ENCODE measurements around the gene STXBP1. TPM values are rescaled to one million over a fixed set of nuclear protein-coding genes. Genes with fewer than 3 reads are reported as not detected.

The STXBP1 gene
- total and polyA plus RNA-seq, 12 donors = 14.4 to 59.2 (median 46.4) TPM

GRCh38 chr9:127692071-127692470 is 80.0 kb downstream of the STXBP1 start:
- DNase-seq (no peak), ATAC-seq (no peak)
- Histone ChIP-seq H3K4me3 (no peak overlapping the region), H3K27me3 (no peaks in the 10 kb centered on the region), H3K27ac (no peak overlapping the region), H3K4me1 (no peaks in the 10 kb centered on the region), H3K9me3 (no peaks in the 10 kb centered on the region), H3K36me3 (peaks cover 0 to 70% (median 30%) of the 10 kb centered on the region in 9 donors)
- TF ChIP-seq CTCF (IDR thresholded peaks at IDR 0.05) = no peak
- intact Hi-C loops (cut with DNase I) = loop anchor here in 1 of 10 donors (10.0 kb wide), 1 partner anchor 197 kb away; no protein-coding TSS in a partner anchor
- WGBS, 2 donors = 89 to 90% methylated on average over 20 of the region's 20 CpGs

DNA sequence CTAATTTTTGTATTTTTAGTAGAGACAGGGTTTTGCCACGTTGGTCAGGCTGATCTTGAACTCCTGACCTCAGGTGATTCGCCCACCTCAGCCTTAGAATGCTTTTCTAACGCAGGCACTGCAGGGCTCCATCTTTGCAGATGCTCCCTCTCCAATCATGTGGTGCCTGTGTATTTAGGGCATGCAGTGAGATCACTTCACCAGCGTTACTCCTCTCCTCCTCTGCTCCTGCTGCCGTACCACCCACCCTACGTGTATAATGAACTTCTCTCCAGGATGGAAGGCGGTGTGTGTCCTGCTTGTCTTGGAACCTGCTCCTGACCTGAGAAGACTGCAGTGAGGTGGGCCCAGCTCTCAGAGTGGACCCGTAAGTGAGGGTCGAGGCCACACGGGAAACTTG is 81.1 kb downstream of the STXBP1 start:
- no peaks in the 10 kb centered on the region for H3K27me3 ChIP-seq
- DNase-seq (no peak), ATAC-seq (no peak)
- no peak overlapping the region for H3K4me3 ChIP-seq
- no peak overlapping the region for H3K27ac ChIP-seq
- intact Hi-C loops (cut with DNase I) = loop anchor here in 1 of 10 donors (10.0 kb wide), 1 partner anchor 198 kb away; no protein-coding TSS in a partner anchor
- H3K4me1 ChIP-seq = no peaks in the 10 kb centered on the region
- peaks cover 0 to 59% (median 23%) of the 10 kb centered on the region in 9 donors for H3K36me3 ChIP-seq
- no peak for TF ChIP-seq CTCF (IDR thresholded peaks at IDR 0.05)
- WGBS, 2 donors = 89 to 92% methylated on average over 10 of the region's 10 CpGs
- no peaks in the 10 kb centered on the region for H3K9me3 ChIP-seq

DNA sequence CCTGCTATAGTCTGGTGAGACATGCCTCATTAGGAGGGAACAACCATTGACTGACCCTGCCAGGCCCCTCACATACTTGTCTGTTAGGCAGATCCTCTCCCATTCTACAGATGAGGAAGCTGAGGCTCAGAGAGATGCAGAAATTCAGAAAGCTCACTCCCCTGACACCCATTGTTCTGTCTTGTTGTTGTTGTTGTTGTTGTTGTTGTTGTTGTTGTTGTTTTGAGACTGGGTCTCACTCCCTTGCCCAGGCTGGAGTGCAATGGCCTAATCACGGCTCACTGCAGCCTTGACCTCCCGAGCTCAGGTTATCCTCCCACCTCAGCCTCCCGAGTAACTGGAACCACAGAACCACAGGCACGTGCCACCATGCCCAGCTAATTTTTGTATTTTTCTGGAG is 81.6 kb downstream of the STXBP1 start:
- ATAC-seq = no peak
- peaks cover 0 to 4% (median 0%) of the 10 kb centered on the region in 9 donors for H3K4me1 ChIP-seq
- DNase-seq = no peak
- peaks cover 0 to 54% (median 17%) of the 10 kb centered on the region in 9 donors for H3K36me3 ChIP-seq
- WGBS, 2 donors = 90 to 95% methylated on average over 4 of the region's 4 CpGs
- no peaks in the 10 kb centered on the region for H3K9me3 ChIP-seq
- TF ChIP-seq CTCF (IDR thresholded peaks at IDR 0.05) = no peak
- H3K4me3 ChIP-seq = no peak overlapping the region
- no peak overlapping the region for H3K27ac ChIP-seq
- no peaks in the 10 kb centered on the region for H3K27me3 ChIP-seq
- intact Hi-C loops (cut with DNase I) = loop anchor here in 1 of 10 donors (10.0 kb wide), 1 partner anchor 199 kb away; no protein-coding TSS in a partner anchor

DNA sequence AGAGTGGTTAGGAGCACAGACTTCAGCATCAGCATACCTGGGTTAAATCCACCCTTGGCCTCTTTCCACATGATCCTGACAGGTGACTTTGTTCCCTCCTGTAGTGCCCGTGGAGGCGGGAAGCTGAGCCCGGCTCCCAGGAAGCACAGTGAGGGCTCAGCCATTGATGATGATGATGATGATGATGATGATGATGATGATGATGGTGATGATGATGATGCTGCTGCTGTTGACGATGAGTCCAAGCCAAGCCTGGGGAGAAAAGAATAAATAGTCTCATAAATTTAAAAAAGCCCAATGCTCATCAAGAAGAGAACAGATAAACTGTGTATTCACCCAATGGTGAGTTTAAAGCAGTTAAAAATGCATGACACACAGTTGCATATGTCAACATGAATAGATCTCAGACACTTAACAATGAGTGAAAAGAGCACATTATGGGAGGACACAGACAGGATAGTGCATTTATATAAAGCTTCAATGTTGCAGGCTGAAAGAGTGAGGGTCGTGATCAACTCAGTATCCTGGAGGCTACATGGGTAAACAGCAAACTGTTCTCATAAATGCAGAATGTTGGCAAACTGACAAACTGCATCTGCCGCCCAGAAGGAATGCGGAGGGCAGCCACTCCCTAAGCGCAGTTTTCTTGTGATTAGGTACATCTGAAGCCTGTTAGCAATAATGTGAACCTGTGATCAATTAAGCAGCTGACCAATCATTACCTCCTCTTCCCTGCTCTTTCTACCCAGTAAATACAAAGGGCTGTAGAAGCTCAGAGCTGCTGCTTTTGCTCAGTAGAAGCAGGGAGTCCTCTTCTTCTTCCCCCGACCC is 83.0 kb downstream of the STXBP1 start:
- 79 to 80% methylated on average over 9 of the region's 9 CpGs for WGBS, 2 donors
- ATAC-seq (no peak), DNase-seq (no peak)
- intact Hi-C loops (cut with DNase I) = loop anchor here in 1 of 10 donors (10.0 kb wide), 1 partner anchor 200 kb away; no protein-coding TSS in a partner anchor
- H3K4me3 ChIP-seq = no peak overlapping the region
- H3K27me3 ChIP-seq = no peaks in the 10 kb centered on the region
- no peaks in the 10 kb centered on the region for H3K9me3 ChIP-seq
- H3K27ac ChIP-seq = no peak overlapping the region
- H3K36me3 ChIP-seq = peaks cover 0 to 40% (median 14%) of the 10 kb centered on the region in 9 donors
- peaks cover 0 to 15% (median 5%) of the 10 kb centered on the region in 9 donors for H3K4me1 ChIP-seq
- no peak for TF ChIP-seq CTCF (IDR thresholded peaks at IDR 0.05)

Data from heart right ventricle (tissue), 16 donors.